Measurements from ENCODE around the gene ASB16. TPM values are rescaled to one million over a fixed set of nuclear protein-coding genes. Genes with fewer than 3 reads are reported as not detected.
A peak's percentile ranks its signal among the peaks of the same experiment; 100 is the strongest.

Gene ASB16
- total RNA-seq, 2 experiments from 2014 or later, result 0.26 to 0.42 TPM

DNA sequence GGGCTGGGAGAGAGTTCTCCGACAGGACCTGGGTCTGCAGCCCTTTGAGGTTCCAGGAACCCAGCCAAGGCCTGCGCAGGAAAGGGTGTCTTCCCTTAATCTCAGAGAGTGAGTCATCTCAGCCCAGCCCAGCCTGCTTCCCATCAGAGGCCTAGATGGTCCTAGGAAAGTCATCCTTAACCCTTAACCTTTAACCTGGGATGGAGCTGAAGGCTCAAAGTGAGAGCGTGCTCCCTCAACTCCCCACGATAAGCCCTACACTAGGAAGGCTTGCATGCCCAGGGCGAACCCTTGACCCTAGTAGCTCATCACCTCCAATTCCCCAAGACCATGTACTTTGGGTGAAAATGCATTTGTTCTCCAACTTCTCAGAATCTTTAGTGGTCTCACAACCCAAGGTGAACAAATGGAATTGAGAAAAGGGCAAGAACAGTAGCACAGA lies 34.0 kb downstream of the ASB16 start:
- ChIA-PET POLR2A (interaction anchor here (0.9 to 1.7 kb wide), 8 partner anchors 8 to 126 kb away, joined by 3 to 4 read pairs (median 4); no protein-coding TSS in a partner anchor), CTCF (interaction anchor here (0.6 to 4.6 kb wide), 20 partner anchors 9 to 159 kb away, joined by 3 to 50 read pairs (median 7); partner anchors contain the start of genes FAM171A2, GRN and TMUB2)
- Mint-ChIP-seq H3K27me3 (ENCODE audit: low read depth) (no peaks in the 10 kb centered on the region), H3K27ac (no peak overlapping the region), H3K4me1 (ENCODE audit: low read depth) (peaks cover 41% of the 10 kb centered on the region), H3K36me3 (ENCODE audit: low read depth) (peaks cover 29% of the 10 kb centered on the region), H3K9me3 (ENCODE audit: insufficient read depth) (no peaks in the 10 kb centered on the region), H3K4me3 (no peak overlapping the region)
- ATAC-seq (no peak), DNase-seq (no peak)

GRCh38 chr17:44205962-44206824 lies 35.7 kb downstream of the ASB16 start:
- POLR2A ChIA-PET, result interaction anchor here (0.7 to 1.7 kb wide), 3 partner anchors 11 to 15 kb away, joined by 3 to 9 read pairs (median 8); no protein-coding TSS in a partner anchor
- Mint-ChIP-seq H3K27me3 (ENCODE audit: low read depth) (no peaks in the 10 kb centered on the region), H3K27ac (peak overlapping the region; percentile 1), H3K36me3 (ENCODE audit: low read depth) (peaks cover 39% of the 10 kb centered on the region), H3K9me3 (ENCODE audit: insufficient read depth) (no peaks in the 10 kb centered on the region), H3K4me1 (ENCODE audit: low read depth) (peaks cover 49% of the 10 kb centered on the region), H3K4me3 (no peak overlapping the region)
- CTCF ChIA-PET, result interaction anchor here (0.6 to 2.0 kb wide), 6 partner anchors 10 to 157 kb away, joined by 3 to 8 read pairs (median 4); partner anchors contain the start of genes FAM171A2 and GRN
- ATAC-seq, result no peak
- DNase-seq, result no peak

DNA sequence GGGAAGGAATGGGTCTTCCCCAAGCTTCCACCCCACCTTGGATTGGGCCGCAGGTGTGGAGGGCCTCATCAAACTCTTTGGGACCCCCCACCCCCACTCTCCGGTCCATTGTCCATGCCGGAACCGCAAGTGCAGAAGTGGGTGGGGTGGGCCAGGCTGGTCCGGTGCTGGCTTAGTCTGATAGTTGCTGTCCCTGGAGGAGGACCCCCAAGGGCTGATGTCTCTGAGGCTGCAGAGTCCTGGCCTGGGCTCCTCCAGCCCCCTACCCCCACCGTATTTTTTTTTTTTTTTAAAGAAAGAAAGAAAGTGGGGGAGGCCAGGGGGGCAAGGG lies 36.3 kb downstream of the ASB16 start:
- no peak for DNase-seq
- Mint-ChIP-seq H3K36me3 (ENCODE audit: low read depth) (peaks cover 43% of the 10 kb centered on the region), H3K9me3 (ENCODE audit: insufficient read depth) (no peaks in the 10 kb centered on the region), H3K27me3 (ENCODE audit: low read depth) (no peaks in the 10 kb centered on the region), H3K4me3 (no peak overlapping the region), H3K27ac (no peak overlapping the region), H3K4me1 (ENCODE audit: low read depth) (peaks cover 51% of the 10 kb centered on the region)
- no peak for ATAC-seq
- CTCF ChIA-PET, result interaction anchor here (0.8 to 2.0 kb wide), 3 partner anchors 12 to 139 kb away, joined by 3 to 8 read pairs (median 4); partner anchors contain the start of gene GRN
- POLR2A ChIA-PET, result interaction anchor here (0.7 to 1.7 kb wide), 2 partner anchors 10 to 15 kb away, joined by 3 to 9 read pairs; no protein-coding TSS in a partner anchor

GRCh38 chr17:44207319-44207718 lies 36.8 kb downstream of the ASB16 start:
- Mint-ChIP-seq H3K27ac (no peak overlapping the region), H3K4me1 (ENCODE audit: low read depth) (peaks cover 51% of the 10 kb centered on the region), H3K4me3 (no peak overlapping the region), H3K27me3 (ENCODE audit: low read depth) (no peaks in the 10 kb centered on the region), H3K36me3 (ENCODE audit: low read depth) (peaks cover 43% of the 10 kb centered on the region), H3K9me3 (ENCODE audit: insufficient read depth) (no peaks in the 10 kb centered on the region)
- DNase-seq, result no peak
- CTCF ChIA-PET, result interaction anchor here (2.0 kb wide), 1 partner anchor 138 kb away, joined by 8 read pairs; the partner anchor contains the start of gene GRN
- POLR2A ChIA-PET, result interaction anchor here (0.7 to 1.7 kb wide), 2 partner anchors 9 to 123 kb away, joined by 6 to 9 read pairs; no protein-coding TSS in a partner anchor
- ATAC-seq, result no peak

DNA sequence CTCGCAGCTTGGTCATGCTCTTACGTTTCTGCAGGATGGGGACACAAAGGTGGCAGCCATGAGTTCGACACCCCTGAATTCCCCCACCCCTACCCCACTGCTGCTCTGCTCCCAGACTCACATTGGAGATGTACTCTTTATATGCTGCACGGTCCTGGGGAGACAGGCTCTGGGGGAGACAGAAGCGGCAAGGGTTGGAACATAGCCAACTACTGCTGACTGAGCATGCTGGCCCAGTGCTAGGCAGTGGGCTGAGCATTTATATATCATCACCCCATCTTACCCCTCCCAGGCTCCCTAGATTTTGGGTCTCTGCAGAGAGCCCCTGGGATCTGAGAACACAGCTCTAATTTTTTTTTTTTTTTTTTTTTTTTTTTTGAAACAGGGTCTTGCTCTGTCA lies 37.2 kb downstream of the ASB16 start:
- Mint-ChIP-seq H3K27ac (no peak overlapping the region), H3K4me3 (no peak overlapping the region), H3K27me3 (ENCODE audit: low read depth) (no peaks in the 10 kb centered on the region), H3K9me3 (ENCODE audit: insufficient read depth) (no peaks in the 10 kb centered on the region), H3K4me1 (ENCODE audit: low read depth) (peaks cover 49% of the 10 kb centered on the region), H3K36me3 (ENCODE audit: low read depth) (peaks cover 44% of the 10 kb centered on the region)
- ATAC-seq (no peak), DNase-seq (no peak)
- CTCF ChIA-PET, result interaction anchor here (4.4 kb wide), 1 partner anchor 124 kb away, joined by 67 read pairs; no protein-coding TSS in a partner anchor
- POLR2A ChIA-PET, result interaction anchor here (0.6 to 1.7 kb wide), 4 partner anchors 9 to 123 kb away, joined by 3 to 9 read pairs (median 4); no protein-coding TSS in a partner anchor

DNA sequence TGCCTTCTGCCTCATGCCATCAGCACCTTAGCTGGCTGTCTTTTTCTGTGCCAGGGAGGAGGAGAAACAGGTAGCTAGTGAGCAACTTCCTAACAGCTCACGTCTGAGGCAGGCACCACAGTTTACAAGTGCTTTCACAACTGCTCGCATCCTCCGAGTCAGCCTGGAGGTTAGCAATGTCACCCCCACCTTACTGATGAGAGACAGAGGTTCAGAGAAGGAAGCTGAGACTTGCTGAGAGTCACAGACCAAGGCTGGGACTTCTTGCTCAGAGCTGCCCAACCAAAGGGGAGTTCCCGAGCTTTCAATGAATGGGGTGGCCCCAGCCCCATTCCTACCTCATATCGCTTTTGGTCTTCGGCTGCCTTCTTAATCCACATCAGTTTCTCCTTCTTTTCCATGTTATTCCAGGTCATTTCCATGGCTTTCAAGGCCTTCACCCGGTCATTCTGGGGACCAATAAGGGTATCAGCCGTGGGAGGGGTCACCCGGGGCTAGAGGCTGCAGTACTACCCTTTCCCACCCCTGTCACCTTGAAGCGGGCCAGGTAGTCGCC lies 39.4 kb downstream of the ASB16 start:
- Mint-ChIP-seq H3K4me1 (ENCODE audit: low read depth) (peaks cover 54% of the 10 kb centered on the region), H3K27ac (peak overlapping the region; percentile 84), H3K27me3 (ENCODE audit: low read depth) (no peaks in the 10 kb centered on the region), H3K9me3 (ENCODE audit: insufficient read depth) (no peaks in the 10 kb centered on the region), H3K36me3 (ENCODE audit: low read depth) (peaks cover 66% of the 10 kb centered on the region), H3K4me3 (peak overlapping the region; percentile 68)
- POLR2A ChIA-PET, result interaction anchor here (0.6 to 3.6 kb wide), 10 partner anchors 9 to 122 kb away, joined by 3 to 33 read pairs (median 8); partner anchors contain the start of genes SLC25A39, TMUB2 and UBTF
- CTCF ChIA-PET, result interaction anchor here (0.6 to 6.7 kb wide), 48 partner anchors 8 to 313 kb away, joined by 3 to 68 read pairs (median 5); partner anchors contain the start of genes ATXN7L3, GRN, HDAC5 and RUNDC3A
- DNase-seq (peak; percentile 33), ATAC-seq (no peak)

- no peaks in the 10 kb centered on the region for H3K9me3 Mint-ChIP-seq (ENCODE audit: insufficient read depth)
- peaks cover 61% of the 10 kb centered on the region for H3K4me1 Mint-ChIP-seq (ENCODE audit: low read depth)
- peak overlapping the region; percentile 68 for H3K4me3 Mint-ChIP-seq
- peak; percentile 95 for DNase-seq
- H3K27ac Mint-ChIP-seq, result peak overlapping the region; percentile 84
- ChIA-PET POLR2A (interaction anchor here (0.6 to 3.6 kb wide), 14 partner anchors 9 to 121 kb away, joined by 3 to 33 read pairs (median 7); partner anchors contain the start of genes SLC25A39, TMUB2 and UBTF), CTCF (interaction anchor here (0.6 to 6.7 kb wide), 47 partner anchors 8 to 293 kb away, joined by 3 to 68 read pairs (median 5); partner anchors contain the start of genes ATXN7L3, GRN, HDAC5 and RUNDC3A)
- ATAC-seq, result peak; percentile 100
- peaks cover 71% of the 10 kb centered on the region for H3K36me3 Mint-ChIP-seq (ENCODE audit: low read depth)
- H3K27me3 Mint-ChIP-seq (ENCODE audit: low read depth), result no peaks in the 10 kb centered on the region
These were observed 40.1 kb downstream of the ASB16 start for GRCh38 chr17:44210342-44211192.

GRCh38 chr17:44211281-44212265 lies 41.1 kb downstream of the ASB16 start:
- ChIA-PET CTCF (interaction anchor here (0.9 to 6.7 kb wide), 14 partner anchors 10 to 141 kb away, joined by 3 to 68 read pairs (median 22); partner anchors contain the start of genes GRN, RUNDC3A, SLC25A39 and TMUB2), POLR2A (interaction anchor here (0.7 to 3.6 kb wide), 8 partner anchors 9 to 52 kb away, joined by 3 to 33 read pairs (median 8); partner anchors contain the start of genes TMUB2 and UBTF)
- Mint-ChIP-seq H3K4me1 (ENCODE audit: low read depth) (peaks cover 69% of the 10 kb centered on the region), H3K27me3 (ENCODE audit: low read depth) (no peaks in the 10 kb centered on the region), H3K9me3 (ENCODE audit: insufficient read depth) (no peaks in the 10 kb centered on the region), H3K36me3 (ENCODE audit: low read depth) (peaks cover 75% of the 10 kb centered on the region), H3K27ac (peak overlapping the region; percentile 72), H3K4me3 (no peak overlapping the region)
- no peak for ATAC-seq
- no peak for DNase-seq

DNA sequence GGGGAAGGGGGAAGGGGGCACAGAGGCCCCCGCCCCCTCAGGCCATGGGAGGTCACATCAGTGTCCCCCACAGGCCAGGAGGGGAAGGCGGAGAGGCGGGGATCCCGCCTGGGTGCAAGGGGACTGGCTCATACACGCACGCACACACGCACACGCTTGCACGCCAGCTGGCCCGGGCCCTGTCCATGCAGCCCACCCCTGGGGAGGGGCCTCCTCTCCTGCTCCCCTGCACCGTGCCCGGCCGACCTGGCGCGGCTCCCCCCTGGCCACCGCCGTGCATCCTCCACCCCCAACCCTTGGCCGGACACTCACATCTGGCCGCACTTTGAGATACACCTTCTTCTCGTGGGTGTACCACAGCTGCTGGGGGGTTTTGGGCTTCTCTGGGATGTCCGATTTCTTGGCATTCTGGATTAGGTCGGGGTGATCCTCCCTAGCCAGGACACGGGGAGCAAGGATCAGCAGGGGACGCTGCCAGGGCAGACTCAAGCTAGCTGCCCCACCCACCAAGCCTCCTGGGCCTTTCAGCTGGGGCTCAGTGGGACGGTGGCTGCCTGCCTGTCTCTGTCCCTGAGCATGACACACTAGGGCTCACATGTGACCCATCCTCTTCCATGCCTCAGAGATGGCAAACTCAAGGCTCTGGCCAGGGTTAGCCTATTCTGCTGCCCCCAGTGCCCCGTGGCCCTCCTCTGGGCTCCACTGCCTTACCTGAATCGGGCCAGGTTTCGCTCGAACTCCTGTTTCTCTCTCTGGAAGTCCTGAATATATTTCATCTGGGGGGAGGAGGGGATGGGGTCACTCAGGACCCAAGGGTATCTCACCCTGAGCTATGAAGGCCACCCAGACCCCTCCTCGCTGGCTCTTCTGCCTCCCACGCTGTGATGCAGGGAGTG lies 42.3 kb downstream of the ASB16 start:
- POLR2A ChIA-PET, result interaction anchor here (0.8 to 3.6 kb wide), 4 partner anchors 8 to 26 kb away, joined by 3 to 33 read pairs (median 14); partner anchors contain the start of genes TMUB2 and UBTF
- H3K27ac Mint-ChIP-seq, result peak overlapping the region; percentile 85
- no peaks in the 10 kb centered on the region for H3K27me3 Mint-ChIP-seq (ENCODE audit: low read depth)
- H3K36me3 Mint-ChIP-seq (ENCODE audit: low read depth), result peaks cover 78% of the 10 kb centered on the region
- H3K4me3 Mint-ChIP-seq, result no peak overlapping the region
- H3K9me3 Mint-ChIP-seq (ENCODE audit: insufficient read depth), result no peaks in the 10 kb centered on the region
- CTCF ChIA-PET, result interaction anchor here (0.9 to 6.7 kb wide), 5 partner anchors 8 to 140 kb away, joined by 3 to 68 read pairs (median 37); partner anchors contain the start of genes GRN and RUNDC3A
- DNase-seq, result no peak
- H3K4me1 Mint-ChIP-seq (ENCODE audit: low read depth), result peaks cover 73% of the 10 kb centered on the region
- ATAC-seq, result no peak

Measured in activated CD8-positive, alpha-beta T cell treated with anti-CD3 and anti-CD28 coated beads, Interleukin-2, amount 10 ng/mL, durations not matched to agents 7 days and 5 days (primary cell).